Smooth muscle cell of the brain vasculature (primary cell): ENCODE results near the gene B4GAT1.
A peak's percentile ranks its signal among the peaks of the same experiment; 100 is the strongest.
"Not testable (repeated sequence)": the region's sequence is repeated elsewhere in the genome, so short reads cannot be mapped to it uniquely, and the experiment has no call there.

Experiments used
- DNase-seq: peaks from one replicate; pipeline ENCODE4 v3.0.0-alpha.2; 2012; ENCODE audit warnings: low read depth, low spot score

The B4GAT1 gene

GRCh38 chr11:66363187-66363601 is 15.8 kb upstream of the B4GAT1 start:
- DNase-seq = no peak

DNA sequence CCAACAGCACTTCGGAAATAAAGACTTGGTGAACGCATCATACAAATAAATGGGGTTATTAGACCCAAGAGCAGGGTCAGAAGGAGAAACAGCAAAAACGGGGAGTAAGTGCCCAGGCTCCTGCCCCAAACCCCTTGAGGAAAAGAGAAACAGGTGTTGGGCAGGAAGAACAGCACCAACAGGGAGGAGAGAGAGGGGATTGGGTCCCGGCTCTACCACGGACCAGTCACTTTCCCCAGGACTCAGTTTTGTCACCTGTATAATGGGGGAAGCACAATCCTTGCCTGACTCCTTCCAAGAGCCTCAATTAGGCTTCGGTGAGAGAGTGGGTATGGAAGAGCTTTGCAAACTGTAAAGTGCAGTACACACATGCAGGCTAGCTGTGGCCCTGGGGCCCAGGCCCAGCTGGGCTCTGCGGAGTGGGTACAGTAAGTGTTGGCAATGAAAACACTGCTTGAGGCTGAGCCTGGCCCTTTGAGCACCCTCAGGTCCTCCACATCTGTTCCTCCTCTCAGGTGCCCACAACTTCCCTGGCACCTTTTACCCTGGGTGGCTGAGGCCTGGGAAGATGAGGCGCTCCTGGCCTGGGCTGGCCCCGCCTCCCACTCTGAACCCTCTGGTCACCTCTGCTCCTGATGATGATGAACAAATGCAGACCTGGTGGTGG is 15.2 kb upstream of the B4GAT1 start:
- no peak for DNase-seq

GRCh38 chr11:66361502-66361941 is 14.1 kb upstream of the B4GAT1 start:
- no peak for DNase-seq

- DNase-seq = no peak
Observed at GRCh38 chr11:66360406-66361073, 13.1 kb upstream of the B4GAT1 start.

- no peak for DNase-seq
Observed at GRCh38 chr11:66359662-66360087, 12.2 kb upstream of the B4GAT1 start.

DNA sequence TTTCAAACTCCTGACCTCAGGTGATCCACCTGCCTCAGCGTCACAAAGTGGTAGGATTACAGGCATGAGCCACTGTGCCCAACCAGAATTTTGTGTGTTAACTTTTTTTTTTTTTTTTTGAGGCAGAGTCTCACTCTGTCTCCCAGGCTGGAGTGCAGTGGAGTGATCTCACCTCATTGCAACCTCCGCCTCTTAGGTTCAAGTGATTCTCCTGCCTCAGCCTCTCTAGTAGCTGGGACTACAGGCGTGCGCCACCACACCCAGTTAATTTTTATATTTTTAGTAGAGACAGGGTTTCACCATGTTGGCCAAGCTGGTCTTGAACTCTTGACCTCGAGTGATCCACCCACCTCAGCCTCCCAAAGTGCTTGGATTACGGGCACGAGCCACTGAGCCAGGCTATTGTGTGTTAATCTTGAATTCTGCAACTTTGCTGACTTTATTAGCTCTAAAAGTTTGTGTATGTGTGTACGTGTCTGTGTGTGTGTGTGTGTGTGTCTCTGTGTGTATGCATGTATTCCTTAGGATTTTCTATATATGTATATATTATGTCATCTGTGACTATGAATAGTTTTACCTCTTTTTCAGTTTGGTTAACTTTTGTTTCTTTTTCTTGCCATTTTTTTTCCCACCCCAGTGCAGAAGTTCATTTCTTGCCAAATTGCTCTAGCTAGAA is 3.3 kb upstream of the B4GAT1 start:
- not testable (repeated sequence) for DNase-seq

DNA sequence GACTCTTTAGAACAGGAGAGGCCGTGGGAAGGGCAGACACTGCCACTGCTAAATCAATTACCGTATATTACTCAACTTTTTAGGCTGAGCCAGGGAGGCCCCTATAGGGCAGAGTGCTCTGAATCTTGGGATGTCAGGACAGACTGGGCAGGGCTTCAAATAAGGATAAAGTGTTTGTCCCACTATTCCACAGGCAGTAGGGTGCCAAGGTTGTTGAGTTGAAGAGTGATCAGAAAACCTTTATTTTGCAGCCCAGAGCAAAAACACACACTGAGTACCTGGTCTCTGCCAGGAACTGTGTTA is 1.6 kb upstream of the B4GAT1 start:
- DNase-seq = no peak

DNA sequence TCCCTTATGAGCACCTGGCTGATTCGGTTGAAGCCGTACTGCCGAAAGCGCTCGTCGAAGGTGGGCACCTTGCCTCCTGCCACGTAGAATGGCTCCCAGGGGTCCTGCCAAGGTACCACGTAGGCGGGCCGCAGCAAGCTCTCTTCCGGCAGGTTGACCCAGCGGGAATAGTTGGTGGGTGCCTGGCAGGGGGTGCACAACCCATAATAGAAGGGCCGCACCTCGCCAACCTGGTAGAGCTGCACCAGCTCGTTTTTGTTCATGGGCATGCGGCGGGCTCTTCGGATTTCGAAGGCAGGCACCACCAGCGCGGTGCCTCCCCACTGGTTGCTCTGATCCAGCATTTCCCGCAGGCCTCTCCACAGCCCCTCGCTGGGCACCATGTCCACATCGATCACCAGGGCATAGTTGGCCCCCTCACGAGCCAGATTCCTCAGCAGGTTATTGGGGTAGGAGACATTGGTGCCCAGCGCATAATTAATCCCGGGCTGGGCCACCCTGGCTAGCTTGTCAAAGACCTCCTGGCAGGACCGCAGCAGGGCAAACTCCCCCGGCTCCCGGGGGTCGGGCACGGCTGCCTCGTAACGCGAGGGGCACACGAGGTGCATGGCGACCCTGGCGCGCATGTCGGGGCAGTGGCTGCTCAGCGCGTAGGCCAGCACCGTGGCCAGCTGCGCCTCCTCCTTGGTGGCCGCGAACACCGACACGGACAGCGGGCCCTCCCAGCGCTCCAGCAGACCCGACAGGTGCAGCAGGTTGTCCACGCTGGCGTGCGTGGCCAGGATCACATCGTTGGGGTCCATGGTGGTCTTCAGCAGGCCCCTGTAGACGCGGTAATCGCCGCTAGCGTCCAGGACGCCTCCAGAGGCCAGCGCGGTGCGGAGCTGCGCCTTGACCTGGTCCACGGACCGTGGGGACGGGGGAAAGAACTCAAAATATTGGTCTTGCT is 679 bp downstream of the B4GAT1 start:
- no peak for DNase-seq

- DNase-seq = no peak
Observed at GRCh38 chr11:66345316-66345649, 2.1 kb downstream of the B4GAT1 start.

GRCh38 chr11:66344550-66345315 is 2.7 kb downstream of the B4GAT1 start, which contains the start of gene BRMS1:
BRMS1 (minus strand) TSS chr11:66345104; CDS start chr11:66342234, 2,870 bp downstream.
- peak; percentile 88 for DNase-seq

DNA sequence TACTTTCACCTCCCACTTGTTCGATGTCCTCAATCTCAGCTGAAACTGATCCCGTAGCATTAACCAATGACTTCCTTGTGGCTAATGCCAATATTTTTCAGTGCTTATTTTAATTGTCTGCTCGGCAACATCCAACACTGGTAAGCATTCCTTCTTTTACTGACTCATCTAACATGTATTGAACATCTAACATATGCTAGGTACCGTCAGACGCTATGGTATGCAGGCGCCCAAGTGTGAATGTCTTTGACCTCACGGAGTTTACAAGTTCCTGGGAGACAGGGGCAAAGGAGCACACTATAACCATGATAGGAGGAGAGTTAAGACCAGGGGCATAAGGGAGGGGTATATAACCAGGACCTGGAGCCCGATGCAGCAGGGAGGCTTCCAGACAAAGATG is 4.3 kb downstream of the B4GAT1 start:
- DNase-seq = no peak

DNA sequence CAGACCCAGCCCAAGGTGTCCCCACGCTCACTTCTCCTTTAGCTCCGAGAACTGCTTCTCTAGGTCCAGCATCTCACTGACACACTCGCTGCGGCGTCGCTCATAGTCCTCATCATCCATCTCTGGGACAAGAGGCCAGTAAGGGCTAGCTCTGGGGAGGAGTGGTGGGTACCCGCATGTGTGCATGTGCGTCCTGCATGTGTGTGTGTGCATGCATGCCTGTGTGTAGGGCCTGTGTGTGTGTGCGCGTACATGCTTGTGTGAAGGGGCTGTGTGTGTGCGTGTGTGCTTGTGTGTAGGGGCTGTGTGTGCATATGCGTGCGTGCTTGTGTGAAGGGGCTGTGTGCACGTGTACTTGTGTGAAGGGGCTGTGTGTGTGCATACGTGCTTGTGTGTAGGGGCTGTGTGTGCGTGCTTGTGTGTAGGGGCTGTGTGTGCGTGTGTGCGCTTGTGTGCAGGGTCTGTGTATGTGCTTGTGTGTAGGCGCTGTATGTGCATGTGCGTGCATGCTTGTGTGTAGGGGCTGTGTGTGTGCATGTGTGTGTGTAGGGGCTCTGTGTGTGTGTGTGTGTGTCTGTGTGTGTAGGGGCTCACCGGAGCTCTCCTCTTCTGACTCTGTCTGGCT is 5.8 kb downstream of the B4GAT1 start:
- DNase-seq = no peak

DNA sequence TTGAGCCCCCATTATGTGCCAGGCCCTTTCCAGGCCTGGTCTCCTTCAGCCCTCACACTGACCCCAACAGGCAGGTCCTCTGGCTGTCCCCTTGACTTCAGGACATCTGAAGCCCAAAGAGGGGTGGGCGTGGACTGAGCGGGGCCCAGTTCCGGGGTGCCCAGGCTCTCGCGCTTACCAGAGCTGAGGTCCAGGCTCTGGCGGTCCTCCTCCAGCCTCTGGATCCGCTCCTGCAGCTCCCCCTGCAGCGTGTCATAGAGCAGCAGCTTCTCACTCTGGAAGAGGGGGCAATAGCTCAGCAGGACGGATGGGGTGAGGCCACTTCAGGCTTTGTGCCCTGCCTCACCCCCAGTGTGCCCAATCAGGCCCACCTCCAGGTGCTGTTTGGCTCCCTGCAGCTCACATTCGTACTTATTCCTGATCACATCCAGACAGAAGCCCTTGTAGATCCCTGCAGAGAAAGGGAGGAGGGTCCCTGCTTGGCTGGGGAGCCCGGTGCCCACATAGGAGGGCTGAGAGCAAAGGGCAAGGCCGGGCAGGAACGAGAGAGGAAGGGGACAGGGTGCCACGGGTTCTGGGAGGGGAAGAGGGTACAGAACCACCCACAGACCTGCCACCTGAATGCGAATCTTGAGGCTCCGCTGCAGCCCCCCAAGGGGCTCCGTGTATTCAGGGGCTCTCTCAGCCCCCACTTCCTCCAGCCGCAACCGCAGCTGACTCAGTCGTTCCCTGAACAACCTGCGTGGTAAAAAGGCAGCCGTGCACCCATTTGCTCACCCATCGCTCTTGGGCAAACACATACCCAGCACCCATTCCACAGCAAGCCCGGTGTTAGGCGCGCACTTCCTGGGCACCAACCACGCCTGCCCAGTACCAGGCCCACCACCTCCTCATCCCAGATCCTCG is 6.6 kb downstream of the B4GAT1 start:
- DNase-seq = no peak

- DNase-seq = no peak
Observed at GRCh38 chr11:66339686-66340483, 7.5 kb downstream of the B4GAT1 start.

GRCh38 chr11:66339162-66339675 is 8.2 kb downstream of the B4GAT1 start:
- DNase-seq = no peak

GRCh38 chr11:66338276-66339161 is 8.9 kb downstream of the B4GAT1 start:
- no peak for DNase-seq

DNA sequence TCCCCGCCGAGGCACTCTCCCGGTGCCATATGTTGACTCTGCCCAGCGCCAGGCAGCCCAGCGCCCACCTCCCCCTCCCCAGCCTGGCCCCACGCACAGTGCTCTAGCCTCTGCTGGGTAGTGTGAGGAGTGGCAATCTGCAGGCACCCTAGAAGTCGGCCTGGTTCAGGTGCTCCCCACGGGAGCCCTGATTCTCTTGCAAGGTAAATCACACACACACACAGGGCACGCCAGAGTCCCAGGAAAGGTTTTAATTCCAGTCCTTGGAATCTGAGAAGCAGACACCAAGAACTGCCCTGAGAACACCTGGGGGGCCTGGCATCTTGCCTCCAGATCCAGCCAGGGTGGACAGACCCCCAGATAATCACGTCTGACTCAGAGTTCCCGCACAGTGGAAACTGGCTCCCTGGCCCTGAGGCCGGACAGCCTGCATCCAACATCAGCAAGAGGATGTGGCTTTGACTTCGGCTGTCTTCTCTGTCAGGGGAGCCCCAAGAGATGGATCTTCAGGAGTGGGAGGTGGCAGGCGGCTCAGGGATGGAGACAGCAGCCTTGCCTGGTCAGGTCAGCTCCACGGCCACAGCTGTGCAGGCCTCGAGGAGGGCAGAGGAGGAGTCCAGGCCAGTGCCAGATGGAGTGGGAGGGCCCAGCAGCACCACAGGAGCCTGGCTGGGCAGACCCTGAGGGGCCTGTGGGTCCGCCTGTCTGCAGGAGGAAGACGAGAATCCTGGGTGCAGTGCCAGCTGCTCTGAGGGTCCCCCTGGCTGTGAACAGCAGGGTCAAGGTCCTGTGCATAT is 10.1 kb downstream of the B4GAT1 start:
- DNase-seq = no peak
